Osteocyte (in vitro differentiated cells): ENCODE results near the gene PPARGC1A. TPM values are rescaled to one million over a fixed set of nuclear protein-coding genes. Genes with fewer than 3 reads are reported as not detected.

ENCODE experiments used
- DNase-seq: peaks from one replicate; pipeline ENCODE4 v3.0.0; 2021; ENCODE audit warnings: mixed read lengths; ENCODE audit not compliant: unreplicated experiment; ENCODE audit errors: extremely low spot score
- H3K27ac Mint-ChIP-seq: one replicate; pipeline ENCODE4 v1.8.0; 2021; ENCODE audit warnings: mild to moderate bottlenecking, mixed read lengths; ENCODE audit not compliant: unreplicated experiment
- H3K27me3 Mint-ChIP-seq: one replicate; pipeline ENCODE4 v1.8.0; 2021; ENCODE audit warnings: mixed read lengths; ENCODE audit not compliant: unreplicated experiment
- H3K36me3 Mint-ChIP-seq: one replicate; pipeline ENCODE4 v1.8.0; 2021; ENCODE audit warnings: mixed read lengths; ENCODE audit not compliant: unreplicated experiment
- H3K4me1 Mint-ChIP-seq: one replicate; pipeline ENCODE4 v1.8.0; 2021; ENCODE audit warnings: mixed read lengths; ENCODE audit not compliant: unreplicated experiment
- H3K4me3 Mint-ChIP-seq: one replicate; pipeline ENCODE4 v1.8.0; 2021; ENCODE audit warnings: mild to moderate bottlenecking, moderate library complexity, mixed read lengths; ENCODE audit not compliant: unreplicated experiment
- H3K9me3 Mint-ChIP-seq: one replicate; pipeline ENCODE4 v1.8.0; 2021; ENCODE audit warnings: mixed read lengths; ENCODE audit not compliant: unreplicated experiment
- total RNA-seq: library from RNA; stranded (reverse); gene quantifications from 2 replicates; pipeline ENCODE4 v1.2.1, GENCODE V29; 2021
- TF ChIP-seq, protein P1 (sequence below): fragments of 200-600 bp; sonication (generic); IDR thresholded peaks from 2 replicates; pipeline ENCODE4 v1.5.0; 2021; ENCODE audit warnings: antibody characterized with exemption, mild to moderate bottlenecking, moderate library complexity

PPARGC1A gene
- total RNA-seq, 1 donor from 2014 or later, result 10.2 TPM

DNA sequence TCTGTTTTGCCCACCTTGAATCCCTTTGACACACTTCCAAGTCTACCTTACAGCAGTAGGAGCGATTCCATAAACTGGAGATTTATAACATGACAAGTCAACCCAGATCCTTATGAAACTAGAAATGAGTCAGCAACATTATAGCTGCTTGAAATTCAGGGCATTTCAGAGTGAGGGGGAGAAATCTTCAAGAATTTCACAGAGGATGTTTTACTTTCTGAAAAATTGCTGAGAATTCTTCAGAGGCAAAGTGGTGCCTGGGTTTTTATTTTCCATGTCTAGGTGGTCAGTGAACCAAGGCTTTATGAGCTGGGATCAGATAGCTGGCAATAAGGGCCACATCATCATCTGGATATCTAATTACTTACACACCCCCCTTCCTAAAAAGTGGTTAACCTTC is 119.8 kb downstream of the PPARGC1A start:
- no peak overlapping the region for H3K4me3 Mint-ChIP-seq
- no peaks in the 10 kb centered on the region for H3K9me3 Mint-ChIP-seq
- TF ChIP-seq, protein P1, sequence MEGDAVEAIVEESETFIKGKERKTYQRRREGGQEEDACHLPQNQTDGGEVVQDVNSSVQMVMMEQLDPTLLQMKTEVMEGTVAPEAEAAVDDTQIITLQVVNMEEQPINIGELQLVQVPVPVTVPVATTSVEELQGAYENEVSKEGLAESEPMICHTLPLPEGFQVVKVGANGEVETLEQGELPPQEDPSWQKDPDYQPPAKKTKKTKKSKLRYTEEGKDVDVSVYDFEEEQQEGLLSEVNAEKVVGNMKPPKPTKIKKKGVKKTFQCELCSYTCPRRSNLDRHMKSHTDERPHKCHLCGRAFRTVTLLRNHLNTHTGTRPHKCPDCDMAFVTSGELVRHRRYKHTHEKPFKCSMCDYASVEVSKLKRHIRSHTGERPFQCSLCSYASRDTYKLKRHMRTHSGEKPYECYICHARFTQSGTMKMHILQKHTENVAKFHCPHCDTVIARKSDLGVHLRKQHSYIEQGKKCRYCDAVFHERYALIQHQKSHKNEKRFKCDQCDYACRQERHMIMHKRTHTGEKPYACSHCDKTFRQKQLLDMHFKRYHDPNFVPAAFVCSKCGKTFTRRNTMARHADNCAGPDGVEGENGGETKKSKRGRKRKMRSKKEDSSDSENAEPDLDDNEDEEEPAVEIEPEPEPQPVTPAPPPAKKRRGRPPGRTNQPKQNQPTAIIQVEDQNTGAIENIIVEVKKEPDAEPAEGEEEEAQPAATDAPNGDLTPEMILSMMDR, result no peak
- no peaks in the 10 kb centered on the region for H3K36me3 Mint-ChIP-seq
- H3K27me3 Mint-ChIP-seq, result no peaks in the 10 kb centered on the region
- peaks cover 17% of the 10 kb centered on the region for H3K4me1 Mint-ChIP-seq
- no peak for DNase-seq
- H3K27ac Mint-ChIP-seq, result peak overlapping the region; percentile 68

DNA sequence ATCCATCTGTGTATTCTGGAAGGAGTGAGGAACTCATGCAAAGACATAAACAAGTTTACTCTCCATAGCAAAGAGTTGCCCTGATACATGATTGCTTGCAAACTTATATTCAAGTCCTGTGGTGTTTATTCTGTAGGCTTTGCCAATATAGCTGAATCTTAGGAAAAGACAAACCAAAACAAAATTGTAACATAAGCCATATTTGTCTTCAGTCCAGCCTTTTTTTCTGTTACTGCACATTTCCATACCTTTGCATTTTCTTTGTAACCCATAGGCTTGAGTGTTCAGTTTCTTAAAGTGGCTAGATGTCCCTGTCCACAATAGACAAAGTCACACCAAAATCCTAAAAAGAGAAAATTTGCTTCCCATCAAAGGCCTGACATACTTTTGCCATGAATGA is 120.4 kb downstream of the PPARGC1A start:
- Mint-ChIP-seq H3K27me3 (no peaks in the 10 kb centered on the region), H3K36me3 (no peaks in the 10 kb centered on the region), H3K9me3 (no peaks in the 10 kb centered on the region), H3K4me3 (no peak overlapping the region), H3K4me1 (peaks cover 14% of the 10 kb centered on the region), H3K27ac (peak overlapping the region; percentile 68)
- no peak for DNase-seq
- TF ChIP-seq, protein P1, result no peak

GRCh38 chr4:23768541-23768940 is 121.3 kb downstream of the PPARGC1A start:
- Mint-ChIP-seq H3K27me3 (no peaks in the 10 kb centered on the region), H3K4me1 (peaks cover 14% of the 10 kb centered on the region), H3K4me3 (no peak overlapping the region), H3K27ac (no peak overlapping the region), H3K9me3 (no peaks in the 10 kb centered on the region), H3K36me3 (no peaks in the 10 kb centered on the region)
- TF ChIP-seq, protein P1, result no peak
- DNase-seq, result no peak

DNA sequence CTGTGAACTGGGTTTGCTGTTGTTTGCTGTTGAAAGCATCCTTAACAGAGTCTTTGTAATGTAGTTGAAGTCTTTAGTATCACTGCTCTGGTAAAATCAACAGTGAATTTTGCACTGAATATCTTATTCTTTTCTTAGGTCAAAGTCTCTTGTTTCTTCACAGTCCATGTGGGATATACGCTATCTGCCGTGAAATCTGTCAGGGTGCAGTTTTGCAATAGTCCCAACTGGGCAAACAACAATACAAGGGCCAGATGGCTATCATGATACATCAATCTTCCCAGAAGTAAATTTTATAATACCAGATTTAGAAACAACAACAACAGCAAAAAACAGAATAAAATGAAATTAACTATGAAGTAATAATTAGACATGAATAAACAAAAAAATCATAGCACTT is 123.5 kb downstream of the PPARGC1A start:
- Mint-ChIP-seq H3K27me3 (no peaks in the 10 kb centered on the region), H3K36me3 (no peaks in the 10 kb centered on the region), H3K27ac (no peak overlapping the region), H3K9me3 (no peaks in the 10 kb centered on the region), H3K4me3 (no peak overlapping the region), H3K4me1 (peaks cover 14% of the 10 kb centered on the region)
- DNase-seq, result no peak
- TF ChIP-seq, protein P1, result no peak

DNA sequence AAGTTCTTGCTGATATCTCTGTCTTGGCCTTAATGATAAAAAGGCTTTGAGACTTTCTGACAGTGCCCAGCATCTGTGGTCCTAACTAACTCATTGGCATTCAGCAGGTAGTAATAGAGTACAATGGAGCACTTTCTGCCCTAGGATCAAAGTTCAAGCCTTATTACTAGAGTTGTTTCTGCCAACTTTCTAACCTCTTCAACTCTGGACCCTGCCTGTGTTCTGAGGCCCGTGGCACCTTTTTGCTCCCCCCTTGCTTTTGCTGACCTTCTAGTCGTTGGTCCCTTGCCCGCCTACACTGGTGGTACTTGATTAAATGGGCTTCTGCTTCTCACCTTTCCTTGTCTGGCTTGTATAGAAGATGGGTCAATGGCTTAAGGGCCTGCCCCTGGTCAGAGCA is 126.3 kb downstream of the PPARGC1A start:
- Mint-ChIP-seq H3K36me3 (no peaks in the 10 kb centered on the region), H3K9me3 (no peaks in the 10 kb centered on the region), H3K27ac (no peak overlapping the region), H3K27me3 (no peaks in the 10 kb centered on the region), H3K4me1 (peaks cover 1% of the 10 kb centered on the region), H3K4me3 (no peak overlapping the region)
- no peak for DNase-seq
- TF ChIP-seq, protein P1, result no peak
